ENCODE measurements around the gene MTMR2. TPM values are rescaled to one million over a fixed set of nuclear protein-coding genes. Genes with fewer than 3 reads are reported as not detected.

The MTMR2 gene
- total RNA-seq, 1 donor from 2014 or later, result 68.0 TPM

- no peak for DNase-seq (ENCODE audit: low read depth)
- H2AFZ ChIP-seq (ENCODE audit: low read depth, low read length), result no peak overlapping the region
- H3K4me2 ChIP-seq (ENCODE audit: low read length), result no peak overlapping the region
- H4K20me1 ChIP-seq (ENCODE audit: insufficient read depth, low read length), result no peaks in the 10 kb centered on the region
- no peaks in the 10 kb centered on the region for H3K27me3 Mint-ChIP-seq (ENCODE audit: low read depth, unreplicated experiment)
- no peaks in the 10 kb centered on the region for H3K27me3 ChIP-seq (ENCODE audit: insufficient read depth, low read length)
- no peak overlapping the region for H3K27ac Mint-ChIP-seq (ENCODE audit: unreplicated experiment)
- peaks cover 3% of the 10 kb centered on the region for H3K4me1 Mint-ChIP-seq (ENCODE audit: low read depth, unreplicated experiment)
- peaks cover 26% of the 10 kb centered on the region for H3K9me3 Mint-ChIP-seq (ENCODE audit: unreplicated experiment)
- TF ChIP-seq EZH2 (IDR thresholded peaks at IDR 0.05; ENCODE audit: insufficient read depth, low read length) (no peak), CTCF (IDR thresholded peaks at IDR 0.05; ENCODE audit: insufficient read depth, low read depth, low read length) (no peak)
- H3K9me3 ChIP-seq (ENCODE audit: insufficient read depth, low read depth, low read length), result peaks cover 6% of the 10 kb centered on the region
- H3K4me3 Mint-ChIP-seq (ENCODE audit: unreplicated experiment), result no peak overlapping the region
- no peaks in the 10 kb centered on the region for H3K79me2 ChIP-seq (ENCODE audit: insufficient read depth, low read length)
- H3K36me3 Mint-ChIP-seq (ENCODE audit: low read depth, unreplicated experiment), result peaks cover 12% of the 10 kb centered on the region
- no peak overlapping the region for H3K4me3 ChIP-seq (ENCODE audit: insufficient read depth, low read depth, low read length)
- H3K36me3 ChIP-seq (ENCODE audit: insufficient read depth, low read length), result no peaks in the 10 kb centered on the region
- H3K9ac ChIP-seq (ENCODE audit: low read length), result no peak overlapping the region
- no peak for FAIRE-seq
- no peak overlapping the region for H3K27ac ChIP-seq (ENCODE audit: low read depth, low read length)
- no peaks in the 10 kb centered on the region for H3K4me1 ChIP-seq (ENCODE audit: insufficient read depth, low read length)
Measured at GRCh38 chr11:95943546-95943945, 19.6 kb upstream of the MTMR2 start.

GRCh38 chr11:95939091-95939490 lies 15.2 kb upstream of the MTMR2 start:
- no peak for TF ChIP-seq CTCF (IDR thresholded peaks at IDR 0.05; ENCODE audit: insufficient read depth, low read depth, low read length)
- TF ChIP-seq EZH2 (IDR thresholded peaks at IDR 0.05; ENCODE audit: insufficient read depth, low read length), result no peak
- H3K4me3 Mint-ChIP-seq (ENCODE audit: unreplicated experiment), result no peak overlapping the region
- no peak for DNase-seq (ENCODE audit: low read depth)
- H2AFZ ChIP-seq (ENCODE audit: low read depth, low read length), result no peak overlapping the region
- H3K27me3 Mint-ChIP-seq (ENCODE audit: low read depth, unreplicated experiment), result no peaks in the 10 kb centered on the region
- no peaks in the 10 kb centered on the region for H3K27me3 ChIP-seq (ENCODE audit: insufficient read depth, low read length)
- no peak overlapping the region for H3K4me3 ChIP-seq (ENCODE audit: insufficient read depth, low read depth, low read length)
- peaks cover 3% of the 10 kb centered on the region for H3K36me3 Mint-ChIP-seq (ENCODE audit: low read depth, unreplicated experiment)
- H3K4me1 Mint-ChIP-seq (ENCODE audit: low read depth, unreplicated experiment), result peaks cover 3% of the 10 kb centered on the region
- H3K27ac ChIP-seq (ENCODE audit: low read depth, low read length), result no peak overlapping the region
- H3K27ac Mint-ChIP-seq (ENCODE audit: unreplicated experiment), result peak overlapping the region; percentile 6
- no peaks in the 10 kb centered on the region for H3K9me3 ChIP-seq (ENCODE audit: insufficient read depth, low read depth, low read length)
- H3K4me2 ChIP-seq (ENCODE audit: low read length), result no peak overlapping the region
- no peaks in the 10 kb centered on the region for H3K4me1 ChIP-seq (ENCODE audit: insufficient read depth, low read length)
- no peak for FAIRE-seq
- H3K36me3 ChIP-seq (ENCODE audit: insufficient read depth, low read length), result no peaks in the 10 kb centered on the region
- no peaks in the 10 kb centered on the region for H4K20me1 ChIP-seq (ENCODE audit: insufficient read depth, low read length)
- no peak overlapping the region for H3K9ac ChIP-seq (ENCODE audit: low read length)
- peaks cover 16% of the 10 kb centered on the region for H3K9me3 Mint-ChIP-seq (ENCODE audit: unreplicated experiment)
- H3K79me2 ChIP-seq (ENCODE audit: insufficient read depth, low read length), result no peaks in the 10 kb centered on the region

GRCh38 chr11:95937358-95937757 lies 13.5 kb upstream of the MTMR2 start:
- no peak overlapping the region for H3K4me3 Mint-ChIP-seq (ENCODE audit: unreplicated experiment)
- H3K9me3 Mint-ChIP-seq (ENCODE audit: unreplicated experiment), result peaks cover 11% of the 10 kb centered on the region
- Histone ChIP-seq H3K79me2 (ENCODE audit: insufficient read depth, low read length) (no peaks in the 10 kb centered on the region), H3K27ac (ENCODE audit: low read depth, low read length) (no peak overlapping the region), H3K4me2 (ENCODE audit: low read length) (no peak overlapping the region), H4K20me1 (ENCODE audit: insufficient read depth, low read length) (no peaks in the 10 kb centered on the region), H3K4me1 (ENCODE audit: insufficient read depth, low read length) (no peaks in the 10 kb centered on the region), H3K4me3 (ENCODE audit: insufficient read depth, low read depth, low read length) (no peak overlapping the region), H3K9me3 (ENCODE audit: insufficient read depth, low read depth, low read length) (no peaks in the 10 kb centered on the region), H3K9ac (ENCODE audit: low read length) (no peak overlapping the region), H2AFZ (ENCODE audit: low read depth, low read length) (no peak overlapping the region), H3K27me3 (ENCODE audit: insufficient read depth, low read length) (no peaks in the 10 kb centered on the region), H3K36me3 (ENCODE audit: insufficient read depth, low read length) (no peaks in the 10 kb centered on the region)
- TF ChIP-seq CTCF (IDR thresholded peaks at IDR 0.05; ENCODE audit: insufficient read depth, low read depth, low read length) (no peak), EZH2 (IDR thresholded peaks at IDR 0.05; ENCODE audit: insufficient read depth, low read length) (no peak)
- FAIRE-seq, result no peak
- no peak for DNase-seq (ENCODE audit: low read depth)
- no peaks in the 10 kb centered on the region for H3K27me3 Mint-ChIP-seq (ENCODE audit: low read depth, unreplicated experiment)
- no peak overlapping the region for H3K27ac Mint-ChIP-seq (ENCODE audit: unreplicated experiment)
- H3K36me3 Mint-ChIP-seq (ENCODE audit: low read depth, unreplicated experiment), result peaks cover 3% of the 10 kb centered on the region
- H3K4me1 Mint-ChIP-seq (ENCODE audit: low read depth, unreplicated experiment), result peaks cover 3% of the 10 kb centered on the region
